Activated CD8-positive, alpha-beta T cell treated with anti-CD3 and anti-CD28 coated beads for 36 hours (primary cell): ENCODE data around the gene RIC1. TPM values are rescaled to one million over a fixed set of nuclear protein-coding genes. Genes with fewer than 3 reads are reported as not detected.

ENCODE experiments used
- ATAC-seq: fragments of 200-7000 bp; cut with Tn5 transposase; one replicate; pipeline ENCODE4 v1.10.0; 2021; ENCODE audit warnings: mild to moderate bottlenecking, moderate library complexity
- CTCF ChIA-PET: fragments of 350-600 bp; sonication (Branson Sonifier 250); formaldehyde crosslinking; loops from one replicate; lab custom pipeline; 2021; ENCODE audit warnings: antibody characterized with exemption; lab: Charles Lee
- POLR2A ChIA-PET: fragments of 350-600 bp; sonication (Branson Sonifier 250); formaldehyde crosslinking; loops from one replicate; lab custom pipeline; 2021; ENCODE audit warnings: antibody characterized with exemption; lab: Charles Lee
- DNase-seq: peaks from one replicate; pipeline ENCODE4 v3.0.0-alpha.2; 2020
- H3K27ac Mint-ChIP-seq: one replicate; pipeline ENCODE4 v1.8.0; 2021; ENCODE audit warnings: mild to moderate bottlenecking, mixed read lengths
- H3K27me3 Mint-ChIP-seq: one replicate; pipeline ENCODE4 v1.8.0; 2021; ENCODE audit warnings: mixed read lengths
- H3K36me3 Mint-ChIP-seq: one replicate; pipeline ENCODE4 v1.8.0; 2021; ENCODE audit warnings: low read depth, mixed read lengths
- H3K4me1 Mint-ChIP-seq: one replicate; pipeline ENCODE4 v1.8.0; 2021; ENCODE audit warnings: low read depth, mixed read lengths
- H3K4me3 Mint-ChIP-seq: one replicate; pipeline ENCODE4 v1.8.0; 2021; ENCODE audit warnings: mild to moderate bottlenecking, moderate library complexity, mixed read lengths
- H3K9me3 Mint-ChIP-seq: one replicate; pipeline ENCODE4 v1.8.0; 2021; ENCODE audit warnings: mixed read lengths
- CTCF ChIP-seq: fragments of 200-600 bp; IDR thresholded peaks from one replicate; pipeline ENCODE4 v1.8.0; 2022; ENCODE audit warnings: antibody characterized with exemption, mild to moderate bottlenecking
- intact Hi-C: fragments of 100-400 bp; cut with micrococcal nuclease; formaldehyde crosslinking; loops from one replicate; pipeline ENCODE4 v1.10.0; 2022
- total RNA-seq, 2 experiments: library from RNA; stranded (reverse); gene quantifications; one replicate each; pipeline ENCODE4 v1.2.3, GENCODE V29; 2021

Gene RIC1
- total RNA-seq, 2 experiments from 2014 or later, result 14.4 to 14.6 TPM

DNA sequence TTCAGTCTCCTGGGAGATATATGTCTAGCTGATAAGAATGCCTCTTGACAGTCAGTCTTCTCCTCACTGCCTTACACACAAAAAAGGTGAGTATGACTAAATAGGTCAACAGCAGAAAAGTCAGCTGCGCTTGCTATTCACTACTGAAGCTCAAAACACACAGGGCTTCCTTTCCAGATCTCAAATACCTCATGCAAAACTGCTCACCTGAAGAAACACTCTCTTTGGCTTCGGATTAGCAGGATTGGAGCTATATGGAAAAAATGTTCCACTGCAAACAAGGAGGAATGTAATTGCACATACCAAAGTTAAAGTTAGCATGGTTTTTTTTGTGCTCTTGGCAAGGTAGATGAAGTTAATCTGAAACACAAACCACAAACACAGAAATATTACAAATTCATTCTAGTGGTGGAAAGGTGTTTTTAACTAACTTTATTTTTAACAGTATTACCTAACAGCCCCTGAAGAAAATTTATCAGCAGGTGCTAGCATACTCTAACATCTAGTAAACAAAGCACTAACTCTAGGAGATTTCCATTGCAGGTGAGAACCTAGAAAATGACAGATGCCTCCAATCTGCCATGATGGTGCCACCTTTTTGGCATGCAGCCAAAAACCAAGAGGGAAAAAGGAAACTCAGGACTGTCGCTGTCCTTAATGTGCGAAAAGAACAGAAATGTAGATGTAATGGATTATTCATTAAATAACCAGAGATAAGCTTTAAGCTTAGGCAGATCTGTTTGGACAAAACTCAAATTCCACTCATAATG is 172.2 kb downstream of the RIC1 start:
- no peak overlapping the region for H3K4me3 Mint-ChIP-seq
- H3K36me3 Mint-ChIP-seq, result peaks cover 15% of the 10 kb centered on the region
- H3K27ac Mint-ChIP-seq, result no peak overlapping the region
- H3K27me3 Mint-ChIP-seq, result no peaks in the 10 kb centered on the region
- DNase-seq (no peak), ATAC-seq (no peak)
- intact Hi-C loops, result no loop called here
- CTCF ChIA-PET, result interaction anchor here (1.2 to 1.5 kb wide), 4 partner anchors 32 to 253 kb away, joined by 3 to 4 read pairs (median 3); partner anchors contain the start of gene ERMP1
- peaks cover 25% of the 10 kb centered on the region for H3K4me1 Mint-ChIP-seq
- no peaks in the 10 kb centered on the region for H3K9me3 Mint-ChIP-seq
- no peak for TF ChIP-seq CTCF
- POLR2A ChIA-PET, result interaction anchor here (0.8 kb wide), 1 partner anchor 12 kb away, joined by 3 read pairs; no protein-coding TSS in a partner anchor

- Mint-ChIP-seq H3K36me3 (peaks cover 9% of the 10 kb centered on the region), H3K4me1 (peaks cover 25% of the 10 kb centered on the region), H3K27me3 (no peaks in the 10 kb centered on the region), H3K4me3 (no peak overlapping the region), H3K27ac (no peak overlapping the region), H3K9me3 (no peaks in the 10 kb centered on the region)
- intact Hi-C loops, result no loop called here
- ChIA-PET CTCF (interaction anchor here (1.2 to 1.5 kb wide), 2 partner anchors 31 to 85 kb away, joined by 3 to 4 read pairs; partner anchors contain the start of gene ERMP1), POLR2A (no interaction called here)
- no peak for DNase-seq
- no peak for ATAC-seq
- no peak for TF ChIP-seq CTCF
Observed at GRCh38 chr9:5801739-5802113, 172.8 kb downstream of the RIC1 start.

DNA sequence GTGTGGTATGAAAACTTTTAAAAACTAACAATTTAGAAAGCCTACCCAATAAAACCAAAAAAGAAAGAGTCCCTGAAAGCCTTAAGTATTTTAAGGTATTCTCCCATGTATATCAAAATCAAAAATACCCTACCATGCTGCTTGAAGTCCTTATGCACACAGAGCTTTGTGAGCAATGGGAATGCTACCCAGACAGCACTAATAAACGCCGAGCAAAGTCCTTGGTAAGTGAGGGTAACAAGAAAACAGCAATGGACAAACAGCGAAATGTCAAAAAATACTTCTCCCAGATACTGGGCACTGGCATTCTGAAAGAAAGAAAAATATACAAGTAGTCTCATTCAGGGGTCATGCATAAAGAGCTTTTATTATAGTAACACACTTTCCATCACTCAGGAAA is 176.6 kb downstream of the RIC1 start:
- Mint-ChIP-seq H3K4me3 (no peak overlapping the region), H3K27ac (no peak overlapping the region), H3K9me3 (no peaks in the 10 kb centered on the region), H3K36me3 (peaks cover 13% of the 10 kb centered on the region), H3K27me3 (no peaks in the 10 kb centered on the region), H3K4me1 (peaks cover 9% of the 10 kb centered on the region)
- POLR2A ChIA-PET, result no interaction called here
- ATAC-seq, result no peak
- no peak for DNase-seq
- CTCF ChIA-PET, result interaction anchor here (1.1 to 1.3 kb wide), 2 partner anchors 9 to 27 kb away, joined by 4 read pairs; no protein-coding TSS in a partner anchor
- no peak for TF ChIP-seq CTCF
- intact Hi-C loops, result no loop called here

GRCh38 chr9:5811751-5812150 is 182.8 kb downstream of the RIC1 start:
- intact Hi-C loops, result no loop called here
- POLR2A ChIA-PET, result no interaction called here
- no peak for TF ChIP-seq CTCF
- DNase-seq (no peak), ATAC-seq (no peak)
- no peak overlapping the region for H3K4me3 Mint-ChIP-seq
- H3K36me3 Mint-ChIP-seq, result peaks cover 24% of the 10 kb centered on the region
- no peaks in the 10 kb centered on the region for H3K9me3 Mint-ChIP-seq
- H3K4me1 Mint-ChIP-seq, result peaks cover 3% of the 10 kb centered on the region
- no peak overlapping the region for H3K27ac Mint-ChIP-seq
- CTCF ChIA-PET, result interaction anchor here (1.0 to 1.3 kb wide), 2 partner anchors 13 to 21 kb away, joined by 3 read pairs; partner anchors contain the start of gene ERMP1
- H3K27me3 Mint-ChIP-seq, result no peaks in the 10 kb centered on the region

- intact Hi-C loops, result no loop called here
- CTCF ChIA-PET, result no interaction called here
- Mint-ChIP-seq H3K36me3 (peaks cover 36% of the 10 kb centered on the region), H3K4me1 (peaks cover 3% of the 10 kb centered on the region), H3K4me3 (no peak overlapping the region), H3K27ac (no peak overlapping the region), H3K27me3 (no peaks in the 10 kb centered on the region), H3K9me3 (no peaks in the 10 kb centered on the region)
- no peak for ATAC-seq
- POLR2A ChIA-PET, result no interaction called here
- DNase-seq, result no peak
- TF ChIP-seq CTCF, result no peak
Observed at GRCh38 chr9:5813824-5814223, 184.9 kb downstream of the RIC1 start.
